ENCODE measurements around the gene VAMP2. TPM values are rescaled to one million over a fixed set of nuclear protein-coding genes. Genes with fewer than 3 reads are reported as not detected.

Gene VAMP2
- total RNA-seq, 1 donor = 5.6 TPM

DNA sequence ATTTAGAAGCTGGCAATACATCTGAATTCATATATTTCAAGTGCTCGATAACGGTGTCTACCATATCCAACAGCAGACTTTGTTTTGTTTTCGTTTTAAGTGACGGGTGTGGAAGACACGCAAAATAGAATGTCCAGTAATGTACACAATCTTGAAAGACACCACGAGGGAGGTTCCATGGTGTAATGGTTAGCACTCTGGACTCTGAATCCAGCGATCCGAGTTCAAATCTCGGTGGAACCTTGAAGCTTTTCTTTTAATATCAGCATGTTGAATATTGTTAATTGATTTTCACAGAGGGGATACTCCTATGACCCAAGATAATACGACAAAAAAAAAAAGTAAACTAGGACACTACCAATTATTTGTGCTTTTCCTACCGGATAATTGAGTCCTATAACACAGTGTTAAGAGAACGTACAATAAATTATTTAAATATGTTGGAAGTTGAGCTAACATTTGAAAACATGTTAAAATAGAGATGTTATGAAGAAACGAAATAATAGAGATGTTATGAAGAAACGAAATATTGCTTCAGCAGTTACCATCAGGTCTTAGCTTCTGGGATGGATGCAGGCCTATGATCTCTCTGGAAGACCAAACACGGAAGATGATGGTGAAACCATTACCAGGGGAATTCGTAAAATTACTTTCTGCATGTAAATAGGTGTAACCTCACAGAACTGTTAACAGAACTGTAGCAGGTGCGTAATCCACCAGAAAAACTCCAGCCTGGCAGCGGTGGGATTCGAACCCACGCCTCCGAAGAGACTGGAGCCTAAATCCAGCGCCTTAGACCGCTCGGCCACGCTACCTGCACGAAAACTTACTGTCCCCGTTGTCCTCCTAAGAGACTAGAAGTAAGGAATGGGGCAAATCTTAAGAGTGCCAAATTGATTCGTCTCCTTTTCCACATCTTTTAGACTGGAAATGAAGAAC, 42.9 kb downstream of the VAMP2 start:
- TF ChIP-seq, protein P1, sequence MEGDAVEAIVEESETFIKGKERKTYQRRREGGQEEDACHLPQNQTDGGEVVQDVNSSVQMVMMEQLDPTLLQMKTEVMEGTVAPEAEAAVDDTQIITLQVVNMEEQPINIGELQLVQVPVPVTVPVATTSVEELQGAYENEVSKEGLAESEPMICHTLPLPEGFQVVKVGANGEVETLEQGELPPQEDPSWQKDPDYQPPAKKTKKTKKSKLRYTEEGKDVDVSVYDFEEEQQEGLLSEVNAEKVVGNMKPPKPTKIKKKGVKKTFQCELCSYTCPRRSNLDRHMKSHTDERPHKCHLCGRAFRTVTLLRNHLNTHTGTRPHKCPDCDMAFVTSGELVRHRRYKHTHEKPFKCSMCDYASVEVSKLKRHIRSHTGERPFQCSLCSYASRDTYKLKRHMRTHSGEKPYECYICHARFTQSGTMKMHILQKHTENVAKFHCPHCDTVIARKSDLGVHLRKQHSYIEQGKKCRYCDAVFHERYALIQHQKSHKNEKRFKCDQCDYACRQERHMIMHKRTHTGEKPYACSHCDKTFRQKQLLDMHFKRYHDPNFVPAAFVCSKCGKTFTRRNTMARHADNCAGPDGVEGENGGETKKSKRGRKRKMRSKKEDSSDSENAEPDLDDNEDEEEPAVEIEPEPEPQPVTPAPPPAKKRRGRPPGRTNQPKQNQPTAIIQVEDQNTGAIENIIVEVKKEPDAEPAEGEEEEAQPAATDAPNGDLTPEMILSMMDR (IDR thresholded peaks at IDR 0.05; ENCODE audit: insufficient read depth, low read depth, low read length) = no peak
- peak overlapping the region; percentile 79 for H3K4me3 ChIP-seq (ENCODE audit: low read depth, low read length)
- DNase-seq (ENCODE audit: low read depth) = peak; percentile 96

DNA sequence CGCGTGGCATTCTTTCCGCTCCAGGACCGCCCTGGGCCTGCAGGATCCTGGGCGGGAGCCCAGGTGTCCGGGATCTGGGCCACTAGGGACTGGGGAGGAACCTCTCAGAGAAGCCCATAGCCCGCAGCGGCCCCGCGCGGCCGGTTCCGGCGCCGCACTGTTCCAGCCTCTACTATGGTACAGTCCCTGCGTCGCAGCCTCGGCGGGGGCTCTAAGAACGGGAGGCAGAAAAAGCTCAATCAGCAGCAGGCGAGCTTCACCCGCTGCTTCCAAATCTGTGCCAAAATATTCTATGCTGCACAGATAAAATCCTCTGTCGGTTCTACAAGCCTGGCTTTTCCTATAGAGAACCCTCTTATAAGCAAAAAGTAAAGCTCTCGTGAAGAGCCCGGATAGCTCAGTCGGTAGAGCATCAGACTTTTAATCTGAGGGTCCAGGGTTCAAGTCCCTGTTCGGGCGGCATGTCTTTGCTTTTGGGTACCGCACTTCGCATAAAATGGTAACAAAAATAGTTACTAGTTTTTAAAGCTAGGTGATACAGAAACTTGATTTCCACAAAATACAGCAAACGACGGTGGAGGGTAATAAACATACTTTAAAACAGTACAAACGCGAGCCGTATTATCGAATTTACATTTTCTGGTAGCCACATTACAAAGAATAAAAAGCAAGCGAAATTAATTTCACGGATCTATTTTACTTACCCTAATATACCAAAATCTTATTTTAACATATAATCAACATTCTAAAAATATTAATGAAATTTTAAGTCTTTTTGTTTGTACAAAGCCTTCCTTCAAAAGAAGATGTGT, 43.8 kb downstream of the VAMP2 start:
- TF ChIP-seq, protein P1 (IDR thresholded peaks at IDR 0.05; ENCODE audit: insufficient read depth, low read depth, low read length) = peak; percentile 92
- peak overlapping the region; percentile 73 for H3K4me3 ChIP-seq (ENCODE audit: low read depth, low read length)
- peak; percentile 83 for DNase-seq (ENCODE audit: low read depth)

DNA sequence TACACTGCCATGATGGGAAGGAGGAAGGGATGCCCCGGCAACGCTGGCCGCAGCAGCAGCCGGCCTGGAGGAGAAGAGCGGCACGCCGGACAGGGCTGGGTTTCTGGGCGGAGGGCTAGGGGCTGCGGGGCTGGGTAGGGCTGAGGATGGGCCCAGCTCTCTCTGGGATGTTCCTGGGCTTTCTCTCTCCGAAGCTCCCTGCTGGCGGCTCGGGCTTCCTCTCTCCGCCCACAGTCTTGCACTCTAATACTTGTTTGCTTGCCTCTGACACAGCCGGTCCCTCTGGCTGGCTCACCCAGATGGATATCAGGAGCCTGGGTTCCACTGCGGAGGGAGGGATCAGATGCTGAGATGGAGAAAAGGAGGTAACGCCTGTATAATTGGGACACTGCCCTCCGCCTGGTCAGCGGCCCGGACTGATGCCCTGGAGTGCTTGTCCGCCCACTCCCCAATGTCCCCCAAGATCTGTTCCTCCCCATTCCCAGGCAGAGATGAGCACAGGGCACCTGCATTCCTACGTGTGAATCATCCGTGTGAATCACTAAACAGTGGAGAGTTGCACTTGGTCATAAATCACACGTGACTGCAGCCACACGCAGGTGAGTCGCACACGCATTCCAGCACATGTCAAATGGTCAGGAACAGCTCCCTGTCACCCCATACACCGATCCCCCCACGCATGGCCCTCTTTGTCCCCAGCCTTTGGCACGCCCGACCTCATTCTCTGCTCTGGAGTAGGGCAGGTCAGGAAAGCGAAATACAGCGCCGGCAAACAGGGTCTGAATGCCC, 44.6 kb downstream of the VAMP2 start, which contains the start of gene ALOXE3:
Gene ALOXE3, minus strand, starts transcription at position 535 of the 789 bp plus-strand sequence. Its CDS starts 524 bp downstream, at position 11.
- DNase-seq (ENCODE audit: low read depth) = peak; percentile 51
- peak within 1 kb of the TSS; percentile 73 for H3K4me3 ChIP-seq (ENCODE audit: low read depth, low read length)
- TF ChIP-seq, protein P1 (IDR thresholded peaks at IDR 0.05; ENCODE audit: insufficient read depth, low read depth, low read length) = no peak

- no peak for DNase-seq (ENCODE audit: low read depth)
- peak overlapping the region; percentile 73 for H3K4me3 ChIP-seq (ENCODE audit: low read depth, low read length)
- TF ChIP-seq, protein P1 (IDR thresholded peaks at IDR 0.05; ENCODE audit: insufficient read depth, low read depth, low read length) = no peak
Measured at GRCh38 chr17:8117367-8117979, 45.3 kb downstream of the VAMP2 start.

DNA sequence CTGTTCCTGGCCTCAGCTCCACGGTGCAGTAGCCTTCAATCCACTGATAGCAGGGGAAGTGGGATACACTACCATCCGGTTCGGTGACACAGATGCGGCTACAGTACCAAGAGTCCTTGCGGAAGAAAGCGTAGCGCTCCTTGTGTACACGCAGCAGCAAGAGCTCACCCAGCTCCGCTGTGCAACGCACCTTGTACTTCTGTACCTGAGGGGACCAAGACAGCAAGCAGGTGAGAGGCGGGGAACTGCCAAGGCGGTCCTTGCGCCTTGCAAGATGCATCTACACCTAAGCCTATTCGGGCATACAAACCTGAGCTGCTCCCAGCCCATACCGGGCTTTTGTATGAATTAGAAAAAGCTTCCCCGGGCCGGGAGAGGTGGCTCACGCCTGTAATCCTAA, 46.0 kb downstream of the VAMP2 start:
- no peak overlapping the region for H3K4me3 ChIP-seq (ENCODE audit: low read depth, low read length)
- no peak for DNase-seq (ENCODE audit: low read depth)
- TF ChIP-seq, protein P1 (IDR thresholded peaks at IDR 0.05; ENCODE audit: insufficient read depth, low read depth, low read length) = no peak

- no peak overlapping the region for H3K4me3 ChIP-seq (ENCODE audit: low read depth, low read length)
- TF ChIP-seq, protein P1 (IDR thresholded peaks at IDR 0.05; ENCODE audit: insufficient read depth, low read depth, low read length) = no peak
- no peak for DNase-seq (ENCODE audit: low read depth)
Measured at GRCh38 chr17:8110907-8111306, 51.8 kb downstream of the VAMP2 start.
